SJSA1 (cell line): ENCODE measurements around the gene OTUB2. TPM values are rescaled to one million over a fixed set of nuclear protein-coding genes. Genes with fewer than 3 reads are reported as not detected.

Experiments used
- DNase-seq, 2 experiments: peaks; one replicate each; pipeline ENCODE4 v3.0.0-alpha.2; 2015 to 2020; ENCODE audit warnings: low spot score in 2 of 2, low read depth in 1 of 2
- H3K27ac ChIP-seq: fragments of 250-450 bp; sonication (Bioruptor Pico); 2 replicates; pipeline ENCODE4 v1.5.1; 2020; ENCODE audit warnings: mild to moderate bottlenecking, moderate library complexity
- H3K27me3 ChIP-seq: fragments of 250-450 bp; sonication (Bioruptor Pico); replicated peaks from 2 replicates; pipeline ENCODE4 v1.5.1; 2020; ENCODE audit warnings: mild to moderate bottlenecking, moderate library complexity
- H3K36me3 ChIP-seq: fragments of 250-450 bp; sonication (Bioruptor Pico); 2 replicates; pipeline ENCODE4 v1.5.1; 2020; ENCODE audit warnings: mild to moderate bottlenecking
- H3K4me1 ChIP-seq: fragments of 250-450 bp; sonication (Bioruptor Pico); replicated peaks from 2 replicates; pipeline ENCODE4 v1.6.1; 2021; ENCODE audit warnings: mild to moderate bottlenecking
- H3K4me3 ChIP-seq: fragments of 250-450 bp; sonication (Bioruptor Pico); 2 replicates; pipeline ENCODE4 v1.5.1; 2020; ENCODE audit warnings: mild to moderate bottlenecking
- H3K9me3 ChIP-seq: fragments of 250-450 bp; sonication (Bioruptor Pico); replicated peaks from 2 replicates; pipeline ENCODE4 v1.5.1; 2020; ENCODE audit warnings: mild to moderate bottlenecking
- total RNA-seq: library from RNA; depleted of rRNA; stranded (reverse); fragments of >200 nt; shearing (Covaris generic); gene quantifications from 2 replicates; pipeline ENCODE4 v1.2.3, GENCODE V29; 2014

The OTUB2 gene
- total RNA-seq, 1 experiment from 2014 or later = 1.3 TPM

DNA sequence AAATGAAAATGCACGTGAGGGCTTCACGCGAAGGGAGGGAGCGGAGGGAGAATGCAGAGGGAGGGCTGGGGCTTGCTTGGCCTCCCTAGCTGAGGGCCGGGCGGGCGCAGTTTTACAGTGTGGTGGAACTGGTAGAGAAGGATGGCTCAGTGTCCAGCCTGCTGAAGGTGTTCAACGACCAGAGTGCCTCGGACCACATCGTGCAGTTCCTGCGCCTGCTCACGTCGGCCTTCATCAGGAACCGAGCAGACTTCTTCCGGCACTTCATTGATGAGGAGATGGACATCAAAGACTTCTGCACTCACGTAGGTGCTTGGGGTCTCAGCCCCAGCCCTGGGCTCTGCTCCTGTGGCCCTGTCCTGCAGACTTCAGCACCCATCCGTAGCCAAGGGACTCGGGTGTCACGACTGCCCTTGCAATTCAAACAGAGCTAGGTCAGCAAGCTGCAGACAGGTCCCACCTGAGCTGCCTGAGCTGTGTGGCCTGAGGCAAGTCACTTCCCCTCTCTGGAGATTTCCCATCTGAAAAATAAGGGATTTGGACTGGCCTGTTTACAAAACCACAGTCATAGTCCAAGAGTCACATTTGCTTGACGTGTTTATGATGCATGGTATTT lies 18.4 kb downstream of the OTUB2 start:
- Histone ChIP-seq H3K9me3 (no peaks in the 10 kb centered on the region), H3K27ac (no peak overlapping the region), H3K27me3 (no peaks in the 10 kb centered on the region), H3K4me3 (no peak overlapping the region), H3K36me3 (peaks cover 42% of the 10 kb centered on the region), H3K4me1 (no peaks in the 10 kb centered on the region)
- DNase-seq = no peak

DNA sequence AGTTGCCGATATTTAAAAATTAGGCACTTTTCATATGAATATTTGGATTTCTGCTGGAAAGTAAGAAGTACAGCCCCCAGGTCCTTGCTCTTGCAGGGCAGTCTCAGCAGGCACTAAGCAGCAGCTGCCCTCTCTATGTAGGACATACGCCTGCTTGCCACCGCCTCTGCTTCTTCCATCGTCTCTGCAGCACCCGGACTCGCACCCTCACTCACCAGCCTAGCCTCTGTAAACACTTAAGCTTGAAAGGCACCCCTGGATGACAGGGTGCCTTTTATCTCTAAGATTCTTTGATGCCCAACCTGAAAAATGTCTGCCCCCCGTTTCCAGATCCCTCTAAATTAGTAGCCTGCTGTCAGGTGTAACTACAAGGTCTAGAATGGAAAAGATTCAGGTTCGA lies 19.0 kb downstream of the OTUB2 start:
- Histone ChIP-seq H3K27ac (no peak overlapping the region), H3K36me3 (peaks cover 47% of the 10 kb centered on the region), H3K4me3 (no peak overlapping the region), H3K27me3 (no peaks in the 10 kb centered on the region), H3K9me3 (no peaks in the 10 kb centered on the region), H3K4me1 (no peaks in the 10 kb centered on the region)
- no peak for DNase-seq

GRCh38 chr14:94045563-94046345 lies 19.6 kb downstream of the OTUB2 start:
- Histone ChIP-seq H3K9me3 (no peaks in the 10 kb centered on the region), H3K27ac (no peak overlapping the region), H3K4me1 (no peaks in the 10 kb centered on the region), H3K4me3 (no peak overlapping the region), H3K36me3 (peaks cover 53% of the 10 kb centered on the region), H3K27me3 (no peaks in the 10 kb centered on the region)
- no peak for DNase-seq

- no peaks in the 10 kb centered on the region for H3K4me1 ChIP-seq
- H3K27me3 ChIP-seq = no peaks in the 10 kb centered on the region
- peaks cover 64% of the 10 kb centered on the region for H3K36me3 ChIP-seq
- DNase-seq = no peak
- no peaks in the 10 kb centered on the region for H3K9me3 ChIP-seq
- no peak overlapping the region for H3K27ac ChIP-seq
- H3K4me3 ChIP-seq = no peak overlapping the region
Observed at GRCh38 chr14:94046696-94047250, 20.6 kb downstream of the OTUB2 start.

DNA sequence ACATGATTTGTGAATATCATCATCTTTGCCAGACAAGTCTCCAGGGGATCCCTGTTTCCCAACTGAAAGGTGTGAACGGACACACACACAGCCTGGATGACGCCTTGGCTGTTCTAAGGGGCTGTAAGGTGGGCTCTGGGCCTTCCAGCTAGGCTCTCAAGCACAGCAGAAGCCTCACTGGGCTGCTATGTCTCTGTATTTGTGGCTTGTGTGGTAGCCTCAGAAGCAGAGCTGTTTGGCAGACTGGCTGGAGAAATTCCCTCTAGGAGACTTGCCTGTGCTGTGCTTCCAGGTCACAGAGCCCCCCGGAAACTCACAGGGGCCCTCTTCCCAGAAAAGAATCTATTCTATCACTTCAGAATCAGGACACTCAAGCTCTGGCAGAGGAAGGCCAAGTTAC lies 21.4 kb downstream of the OTUB2 start:
- DNase-seq = no peak
- peaks cover 72% of the 10 kb centered on the region for H3K36me3 ChIP-seq

GRCh38 chr14:94048691-94049624 lies 22.8 kb downstream of the OTUB2 start:
- H3K4me3 ChIP-seq = no peak overlapping the region
- DNase-seq = no peak
- no peak overlapping the region for H3K27ac ChIP-seq
- H3K4me1 ChIP-seq = no peaks in the 10 kb centered on the region
- no peaks in the 10 kb centered on the region for H3K9me3 ChIP-seq
- no peaks in the 10 kb centered on the region for H3K27me3 ChIP-seq
- H3K36me3 ChIP-seq = peaks cover 79% of the 10 kb centered on the region

More for the DNA sequence above, 21.4 kb downstream of the OTUB2 start:
- Histone ChIP-seq H3K4me3 (no peak overlapping the region), H3K4me1 (no peaks in the 10 kb centered on the region), H3K27me3 (no peaks in the 10 kb centered on the region), H3K27ac (no peak overlapping the region), H3K9me3 (no peaks in the 10 kb centered on the region)

DNA sequence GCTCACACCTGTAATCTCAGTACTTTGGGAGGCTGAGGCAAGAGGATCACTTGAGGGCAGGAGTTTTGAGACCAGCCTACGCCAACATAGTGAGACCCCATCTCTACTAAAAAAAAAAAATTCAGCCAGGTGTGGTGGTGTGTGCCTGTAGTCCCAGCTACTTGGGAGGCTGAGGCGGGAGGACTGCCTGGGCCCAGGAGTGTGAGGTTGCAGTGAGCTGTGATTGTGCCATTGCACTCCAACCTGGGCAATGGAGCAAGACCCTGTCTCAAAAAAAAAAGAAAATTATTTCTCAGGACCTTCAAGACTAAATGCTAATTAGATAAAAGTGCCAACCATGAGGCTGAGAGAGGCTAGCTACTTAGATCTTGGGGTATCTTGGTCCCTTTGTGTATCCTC lies 23.5 kb downstream of the OTUB2 start:
- H3K36me3 ChIP-seq = peaks cover 85% of the 10 kb centered on the region

DNA sequence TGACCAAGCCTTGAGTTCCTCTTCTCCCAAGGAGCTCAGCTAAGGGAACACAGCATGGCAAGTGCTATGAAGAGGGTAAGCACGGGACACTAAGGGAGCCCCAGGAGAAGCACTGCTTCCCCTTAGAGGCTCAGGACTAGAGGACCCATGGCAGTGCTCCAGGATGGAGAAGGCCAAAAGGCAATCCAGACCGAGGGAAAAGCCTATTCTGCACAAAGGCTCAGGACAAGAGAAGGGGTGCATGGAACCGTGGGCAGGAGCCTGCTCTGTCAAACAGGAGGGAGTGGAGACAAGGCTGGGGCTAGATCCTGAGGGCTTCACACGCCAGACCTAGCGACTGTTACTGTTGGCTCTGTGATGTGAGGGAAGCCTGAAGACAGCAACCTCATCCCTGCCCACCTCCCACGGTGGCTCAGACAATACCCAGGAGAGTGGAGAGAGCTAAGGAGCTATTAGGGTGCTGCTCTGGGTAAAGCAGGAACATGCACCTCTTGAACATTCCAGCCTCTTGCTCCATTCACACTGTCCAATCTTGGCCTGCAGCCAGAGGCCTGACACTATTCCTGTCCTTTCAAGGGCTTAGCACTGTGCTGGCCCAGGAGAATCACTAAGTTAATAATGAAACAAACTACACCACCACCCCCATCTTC lies 24.2 kb downstream of the OTUB2 start:
- Histone ChIP-seq H3K4me1 (no peaks in the 10 kb centered on the region), H3K4me3 (no peak overlapping the region), H3K27ac (no peak overlapping the region), H3K9me3 (no peaks in the 10 kb centered on the region), H3K36me3 (peaks cover 87% of the 10 kb centered on the region), H3K27me3 (no peaks in the 10 kb centered on the region)
- no peak for DNase-seq

More for the DNA sequence above, 23.5 kb downstream of the OTUB2 start:
- DNase-seq = no peak
- Histone ChIP-seq H3K27me3 (no peaks in the 10 kb centered on the region), H3K9me3 (no peaks in the 10 kb centered on the region), H3K4me3 (no peak overlapping the region), H3K4me1 (no peaks in the 10 kb centered on the region), H3K27ac (no peak overlapping the region)

DNA sequence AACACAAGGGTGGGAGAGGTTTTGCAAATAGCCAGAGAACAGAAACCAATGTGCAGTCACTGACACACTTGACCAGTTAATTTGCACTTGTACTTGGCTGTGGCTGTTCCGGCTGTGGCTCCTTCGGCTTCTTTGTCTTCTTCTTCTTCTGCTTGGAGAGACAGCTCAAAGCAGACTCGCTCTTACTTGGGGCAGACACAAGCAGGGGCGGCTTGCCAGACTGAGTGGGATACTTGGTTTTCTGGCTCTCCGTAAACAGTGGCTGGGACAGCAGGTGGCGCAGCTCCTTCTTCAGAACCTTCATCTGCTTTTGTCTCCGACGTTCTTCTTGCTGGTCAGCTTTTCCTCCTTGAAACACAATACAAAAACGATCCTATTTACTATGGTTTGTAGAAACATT lies 25.0 kb downstream of the OTUB2 start:
- no peak overlapping the region for H3K27ac ChIP-seq
- no peak for DNase-seq
- H3K36me3 ChIP-seq = peaks cover 87% of the 10 kb centered on the region
- H3K4me3 ChIP-seq = no peak overlapping the region
- H3K27me3 ChIP-seq = no peaks in the 10 kb centered on the region
- H3K4me1 ChIP-seq = no peaks in the 10 kb centered on the region
- no peaks in the 10 kb centered on the region for H3K9me3 ChIP-seq

- Histone ChIP-seq H3K27me3 (no peaks in the 10 kb centered on the region), H3K4me3 (no peak overlapping the region), H3K9me3 (no peaks in the 10 kb centered on the region), H3K4me1 (no peaks in the 10 kb centered on the region), H3K27ac (no peak overlapping the region), H3K36me3 (peaks cover 91% of the 10 kb centered on the region)
- DNase-seq = no peak
Observed at GRCh38 chr14:94051779-94052178, 25.6 kb downstream of the OTUB2 start.

DNA sequence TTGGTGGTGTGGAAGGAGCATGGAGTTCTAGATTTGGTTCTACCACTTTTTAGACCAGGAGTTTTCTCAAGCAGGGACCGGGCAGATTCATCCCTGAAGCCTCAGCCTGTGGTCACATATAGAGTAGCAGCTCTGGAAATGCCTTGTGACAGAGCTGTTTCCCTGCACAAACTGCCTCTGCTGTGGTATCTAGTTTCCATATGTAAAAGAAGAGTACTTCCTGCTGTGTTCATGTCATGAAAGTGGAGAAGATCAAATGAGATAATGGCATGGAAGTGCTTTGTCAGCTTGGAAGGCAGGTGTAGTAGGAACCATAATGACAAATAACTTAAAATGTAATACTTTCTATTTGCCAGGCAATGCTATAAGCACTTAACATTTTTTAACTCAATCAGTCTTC lies 26.1 kb downstream of the OTUB2 start:
- Histone ChIP-seq H3K4me1 (no peaks in the 10 kb centered on the region), H3K27ac (no peak overlapping the region), H3K27me3 (no peaks in the 10 kb centered on the region), H3K9me3 (no peaks in the 10 kb centered on the region), H3K4me3 (no peak overlapping the region), H3K36me3 (peaks cover 91% of the 10 kb centered on the region)
- DNase-seq = no peak

- Histone ChIP-seq H3K9me3 (no peaks in the 10 kb centered on the region), H3K27ac (no peak overlapping the region), H3K27me3 (no peaks in the 10 kb centered on the region), H3K36me3 (peaks cover 89% of the 10 kb centered on the region), H3K4me1 (no peaks in the 10 kb centered on the region), H3K4me3 (no peak overlapping the region)
- no peak for DNase-seq
Observed at GRCh38 chr14:94052662-94053061, 26.5 kb downstream of the OTUB2 start.

GRCh38 chr14:94054401-94054800 lies 28.3 kb downstream of the OTUB2 start:
- H3K27me3 ChIP-seq = no peaks in the 10 kb centered on the region
- no peaks in the 10 kb centered on the region for H3K9me3 ChIP-seq
- H3K4me3 ChIP-seq = no peak overlapping the region
- DNase-seq = no peak
- H3K36me3 ChIP-seq = peaks cover 89% of the 10 kb centered on the region
- H3K27ac ChIP-seq = no peak overlapping the region
- H3K4me1 ChIP-seq = no peaks in the 10 kb centered on the region
